HG03060 (cell line): ENCODE data around the gene VEGFC.
A peak's percentile ranks its signal among the peaks of the same experiment; 100 is the strongest.

ENCODE experiments used
- ATAC-seq: cut with Tn5 transposase; IDR thresholded peaks from one replicate; pipeline ENCODE4 v1.9.1; 2021; ENCODE audit warnings: low read depth, moderate number of reproducible peaks; ENCODE audit not compliant: unreplicated experiment

The VEGFC gene

GRCh38 chr4:176792326-176793059, at the start of gene VEGFC:
Gene VEGFC (minus strand): TSS chr4:176792922. CDS start chr4:176792311, 611 bp downstream.
- ATAC-seq = no peak

GRCh38 chr4:176841711-176842112, 49.0 kb upstream of the VEGFC start:
- ATAC-seq = no peak

GRCh38 chr4:176840166-176840565, 47.4 kb upstream of the VEGFC start:
- ATAC-seq = no peak

- ATAC-seq = no peak
These were observed 46.9 kb upstream of the VEGFC start for GRCh38 chr4:176839656-176840055.

- no peak for ATAC-seq
These were observed 46.1 kb upstream of the VEGFC start for GRCh38 chr4:176838601-176839433.

GRCh38 chr4:176837169-176837895, 44.6 kb upstream of the VEGFC start:
- ATAC-seq = no peak

GRCh38 chr4:176834531-176834930, 41.8 kb upstream of the VEGFC start:
- ATAC-seq = no peak

- ATAC-seq = no peak
These were observed 40.9 kb upstream of the VEGFC start for GRCh38 chr4:176833400-176834175.

- no peak for ATAC-seq
These were observed 38.2 kb upstream of the VEGFC start for GRCh38 chr4:176830971-176831370.

- ATAC-seq = no peak
These were observed 32.9 kb upstream of the VEGFC start for GRCh38 chr4:176825586-176825985.

GRCh38 chr4:176824645-176825366, 32.1 kb upstream of the VEGFC start:
- ATAC-seq = no peak

GRCh38 chr4:176818531-176818930, 25.8 kb upstream of the VEGFC start:
- no peak for ATAC-seq

- peak; percentile 55 for ATAC-seq
These were observed 24.5 kb upstream of the VEGFC start for GRCh38 chr4:176817204-176817603.

- no peak for ATAC-seq
These were observed 22.0 kb upstream of the VEGFC start for GRCh38 chr4:176814770-176815169.

GRCh38 chr4:176810481-176811249, 17.9 kb upstream of the VEGFC start:
- ATAC-seq = no peak

- no peak for ATAC-seq
These were observed 14.2 kb upstream of the VEGFC start for GRCh38 chr4:176806778-176807375.

- no peak for ATAC-seq
These were observed 12.4 kb upstream of the VEGFC start for GRCh38 chr4:176805155-176805554.

GRCh38 chr4:176800891-176801534, 8.3 kb upstream of the VEGFC start:
- ATAC-seq = no peak
